22Rv1 (cell line): ENCODE results near the gene NHLH1.

Source experiments
- ZFX ChIP-seq: fragments of 450-650 bp; IDR thresholded peaks from 2 replicates; pipeline ENCODE4 v1.6.1; 2017; ENCODE audit warnings: antibody characterized with exemption, borderline replicate concordance
- TF ChIP-seq, protein P1 (sequence below): fragments of 450-650 bp; IDR thresholded peaks from 2 replicates; pipeline ENCODE4 v1.5.1; 2017; ENCODE audit warnings: mild to moderate bottlenecking

DNA sequence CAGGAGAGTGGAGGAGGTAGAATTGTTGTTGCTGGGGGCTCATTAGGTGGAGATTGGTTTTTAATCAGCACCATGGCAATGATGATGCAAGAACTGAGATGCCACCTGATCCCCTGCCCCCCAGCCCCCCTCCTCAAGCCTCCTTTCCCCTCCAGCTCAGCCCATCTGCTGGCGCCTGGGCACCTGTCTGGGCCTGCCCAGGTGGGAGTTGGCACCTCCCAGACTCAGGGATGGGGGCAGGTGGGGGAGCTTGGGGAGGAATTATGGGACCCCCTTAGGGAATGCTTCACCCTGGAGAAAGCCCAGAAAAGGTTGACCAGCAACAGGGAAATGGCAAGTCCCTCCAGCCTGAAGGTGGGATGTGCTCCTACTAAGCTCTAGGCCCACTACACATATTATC is 1.5 kb upstream of the NHLH1 start:
- TF ChIP-seq, protein P1, sequence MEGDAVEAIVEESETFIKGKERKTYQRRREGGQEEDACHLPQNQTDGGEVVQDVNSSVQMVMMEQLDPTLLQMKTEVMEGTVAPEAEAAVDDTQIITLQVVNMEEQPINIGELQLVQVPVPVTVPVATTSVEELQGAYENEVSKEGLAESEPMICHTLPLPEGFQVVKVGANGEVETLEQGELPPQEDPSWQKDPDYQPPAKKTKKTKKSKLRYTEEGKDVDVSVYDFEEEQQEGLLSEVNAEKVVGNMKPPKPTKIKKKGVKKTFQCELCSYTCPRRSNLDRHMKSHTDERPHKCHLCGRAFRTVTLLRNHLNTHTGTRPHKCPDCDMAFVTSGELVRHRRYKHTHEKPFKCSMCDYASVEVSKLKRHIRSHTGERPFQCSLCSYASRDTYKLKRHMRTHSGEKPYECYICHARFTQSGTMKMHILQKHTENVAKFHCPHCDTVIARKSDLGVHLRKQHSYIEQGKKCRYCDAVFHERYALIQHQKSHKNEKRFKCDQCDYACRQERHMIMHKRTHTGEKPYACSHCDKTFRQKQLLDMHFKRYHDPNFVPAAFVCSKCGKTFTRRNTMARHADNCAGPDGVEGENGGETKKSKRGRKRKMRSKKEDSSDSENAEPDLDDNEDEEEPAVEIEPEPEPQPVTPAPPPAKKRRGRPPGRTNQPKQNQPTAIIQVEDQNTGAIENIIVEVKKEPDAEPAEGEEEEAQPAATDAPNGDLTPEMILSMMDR: no peak
- no peak for TF ChIP-seq ZFX
